Left renal cortex interstitium (tissue), 4 donors: ENCODE results near the gene WFIKKN1. TPM values are rescaled to one million over a fixed set of nuclear protein-coding genes. Genes with fewer than 3 reads are reported as not detected.

Source experiments
- DNase-seq, 4 donors: peaks; one replicate each; pipeline ENCODE4 v3.0.0-alpha.2; 2013; ENCODE audit warnings: low read depth in 4 of 4, low spot score in 2 of 4, missing footprints in 1 of 4
- polyA plus RNA-seq, 4 donors: library from polyadenylated mRNA; unstranded; fragments of 120-200 nt; gene quantifications; one replicate each; pipeline ENCODE4 v1.2.1, GENCODE V29; 2013; ENCODE audit not compliant: insufficient read length in 4 of 4

Gene WFIKKN1
- polyA plus RNA-seq, 4 donors, result 0.83 to 3.7 (median 2.3) TPM

DNA sequence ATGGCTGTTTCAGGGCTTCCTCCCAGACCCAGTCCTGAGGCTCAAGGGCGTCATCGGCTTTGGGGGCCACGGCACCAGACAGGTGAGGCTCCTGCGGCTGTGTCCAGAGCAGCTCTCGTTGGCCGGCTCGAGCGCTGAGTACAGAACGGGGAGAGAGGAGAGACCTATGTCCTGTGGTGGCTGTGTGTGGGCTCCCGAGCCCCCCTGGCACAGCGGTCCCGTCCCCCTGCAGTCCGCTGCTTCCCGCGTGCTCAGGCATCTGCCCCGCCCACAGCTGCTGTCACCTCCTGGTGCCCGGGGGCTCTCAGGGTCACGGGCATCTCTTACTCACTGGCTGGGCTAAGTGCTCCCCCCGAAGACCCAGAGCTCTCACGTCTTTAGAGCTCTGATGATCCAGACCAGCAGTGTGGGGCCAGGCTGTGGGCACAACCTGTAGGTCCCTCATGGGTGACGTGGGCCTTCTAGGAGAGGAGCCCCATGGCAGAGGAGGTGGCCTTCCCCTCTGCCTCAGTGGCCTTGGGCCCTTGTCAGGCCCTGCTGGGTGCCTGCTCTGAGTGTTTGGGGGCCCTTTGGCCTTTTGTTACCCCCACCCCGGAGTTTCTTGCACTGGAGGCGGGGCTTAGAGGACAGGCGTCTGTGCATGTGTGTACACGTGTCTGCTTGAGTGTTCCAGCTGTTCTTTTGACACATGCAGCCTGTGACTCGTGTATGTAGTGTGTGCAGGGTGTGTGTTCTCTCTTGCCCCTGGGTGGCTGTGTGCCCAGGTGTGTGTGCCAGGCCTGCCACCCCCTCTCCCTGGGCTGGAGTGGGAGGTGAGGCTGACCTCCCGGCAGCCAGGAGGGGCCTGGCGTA, 21.9 kb downstream of the WFIKKN1 start:
- DNase-seq, result no peak

- DNase-seq, result no peak
Measured at GRCh38 chr16:654034-654433, 23.2 kb downstream of the WFIKKN1 start.

DNA sequence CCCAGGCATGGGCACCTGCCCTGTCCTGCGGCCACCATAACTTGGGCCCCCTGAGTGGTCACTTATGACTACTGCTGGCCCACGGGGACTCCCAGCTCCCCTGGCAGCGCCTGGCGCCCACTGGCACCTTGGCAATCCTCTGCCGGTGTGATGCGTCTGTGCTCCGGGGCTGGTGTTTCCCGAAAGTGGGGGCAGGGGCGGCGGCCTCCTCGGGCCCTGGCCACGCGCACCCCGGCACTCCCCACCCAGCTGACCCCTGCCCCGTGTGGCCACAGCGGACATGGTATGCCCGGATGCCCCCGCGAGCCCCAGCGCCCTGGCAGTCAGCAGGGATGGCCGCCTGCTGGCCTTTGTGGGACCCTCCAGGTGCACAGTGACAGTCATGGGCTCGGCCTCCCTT, 26.7 kb downstream of the WFIKKN1 start:
- DNase-seq, result no peak

GRCh38 chr16:658679-659571, 28.1 kb downstream of the WFIKKN1 start:
- DNase-seq, result no peak

- DNase-seq, result no peak
Measured at GRCh38 chr16:659618-660017, 28.8 kb downstream of the WFIKKN1 start.

DNA sequence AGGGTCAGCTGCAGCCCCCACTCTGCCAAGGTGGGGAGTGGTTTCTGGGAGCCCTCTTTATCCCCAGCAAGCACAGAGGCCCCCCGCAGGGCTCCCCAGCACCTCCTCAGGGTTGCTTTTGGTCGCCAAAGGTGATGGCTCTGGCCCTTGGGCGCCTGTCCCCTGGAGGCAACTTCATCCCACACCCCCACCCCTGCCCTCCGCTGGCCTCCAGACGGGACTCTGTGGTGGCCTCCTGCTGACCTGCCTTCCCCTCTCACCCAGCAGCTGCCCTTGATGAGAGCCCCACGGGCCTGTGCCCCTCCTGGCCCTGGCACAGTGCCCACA, 29.3 kb downstream of the WFIKKN1 start:
- DNase-seq, result no peak

GRCh38 chr16:660459-661183, 29.8 kb downstream of the WFIKKN1 start:
- peak in 1 of 4 donors; percentile 34 for DNase-seq

- no peak for DNase-seq
Measured at GRCh38 chr16:661184-661821, 30.5 kb downstream of the WFIKKN1 start.

GRCh38 chr16:662095-662494, 31.3 kb downstream of the WFIKKN1 start:
- no peak for DNase-seq

- DNase-seq, result no peak
Measured at GRCh38 chr16:662597-662996, 31.8 kb downstream of the WFIKKN1 start.

DNA sequence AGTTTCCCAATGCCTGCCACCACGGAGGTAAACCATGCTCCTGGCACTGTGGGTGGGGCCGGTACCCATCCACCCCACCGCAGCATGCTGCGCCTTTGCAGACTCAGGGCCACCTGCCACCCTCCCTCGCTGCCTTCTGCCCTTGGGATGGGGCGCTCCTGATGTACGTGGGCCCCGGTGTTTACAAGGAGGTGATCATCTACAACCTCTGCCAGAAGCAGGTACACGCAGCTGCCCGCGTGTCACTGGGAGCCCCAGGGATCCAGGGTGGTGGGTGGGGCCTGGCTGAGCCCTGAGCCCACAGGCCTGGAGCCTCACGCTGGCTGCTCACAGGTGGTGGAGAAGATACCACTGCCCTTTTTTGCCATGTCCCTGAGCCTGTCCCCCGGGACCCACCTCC, 35.8 kb downstream of the WFIKKN1 start:
- DNase-seq, result no peak

GRCh38 chr16:667113-667779, 36.5 kb downstream of the WFIKKN1 start:
- no peak for DNase-seq

- peak in 3 of 4 donors; percentile 74 to 82 (median 78) for DNase-seq
Measured at GRCh38 chr16:667780-668518, 37.2 kb downstream of the WFIKKN1 start, which contains the start of gene RHOT2. Gene RHOT2 (plus strand): TSS chr16:668132. CDS start chr16:668200, 68 bp downstream.

DNA sequence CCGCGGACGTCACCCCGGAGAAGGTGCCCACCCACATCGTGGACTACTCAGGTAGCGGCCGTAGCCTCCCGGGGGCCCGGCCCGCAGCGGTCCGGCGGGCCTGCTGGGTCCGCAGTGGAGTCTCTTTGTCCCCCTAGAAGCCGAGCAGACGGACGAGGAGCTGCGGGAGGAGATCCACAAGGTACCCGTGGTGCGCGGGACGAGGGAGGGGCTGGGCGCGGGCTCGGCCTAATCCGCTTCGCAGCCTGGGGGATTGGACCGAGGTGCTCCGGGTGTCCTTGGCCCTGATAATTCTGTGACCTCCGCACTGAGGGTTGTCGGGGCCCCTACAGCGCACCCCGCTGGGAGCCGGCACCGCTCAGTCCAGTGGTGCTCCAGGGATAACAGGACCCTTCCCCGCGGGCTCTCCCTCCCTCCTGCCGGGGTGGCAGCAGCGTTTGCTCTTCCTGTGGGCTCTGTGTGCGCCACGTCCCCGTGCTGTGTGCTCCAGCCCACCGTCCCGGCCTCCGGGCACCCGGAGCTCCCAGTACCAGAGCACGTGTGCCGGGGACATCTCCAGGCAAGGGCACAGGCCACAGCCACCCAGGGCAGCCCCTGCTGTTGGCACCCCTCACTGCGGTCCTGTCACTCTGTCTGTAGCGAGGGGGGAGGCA, 37.9 kb downstream of the WFIKKN1 start:
- DNase-seq, result no peak

GRCh38 chr16:669666-670065, 38.9 kb downstream of the WFIKKN1 start:
- no peak for DNase-seq

DNA sequence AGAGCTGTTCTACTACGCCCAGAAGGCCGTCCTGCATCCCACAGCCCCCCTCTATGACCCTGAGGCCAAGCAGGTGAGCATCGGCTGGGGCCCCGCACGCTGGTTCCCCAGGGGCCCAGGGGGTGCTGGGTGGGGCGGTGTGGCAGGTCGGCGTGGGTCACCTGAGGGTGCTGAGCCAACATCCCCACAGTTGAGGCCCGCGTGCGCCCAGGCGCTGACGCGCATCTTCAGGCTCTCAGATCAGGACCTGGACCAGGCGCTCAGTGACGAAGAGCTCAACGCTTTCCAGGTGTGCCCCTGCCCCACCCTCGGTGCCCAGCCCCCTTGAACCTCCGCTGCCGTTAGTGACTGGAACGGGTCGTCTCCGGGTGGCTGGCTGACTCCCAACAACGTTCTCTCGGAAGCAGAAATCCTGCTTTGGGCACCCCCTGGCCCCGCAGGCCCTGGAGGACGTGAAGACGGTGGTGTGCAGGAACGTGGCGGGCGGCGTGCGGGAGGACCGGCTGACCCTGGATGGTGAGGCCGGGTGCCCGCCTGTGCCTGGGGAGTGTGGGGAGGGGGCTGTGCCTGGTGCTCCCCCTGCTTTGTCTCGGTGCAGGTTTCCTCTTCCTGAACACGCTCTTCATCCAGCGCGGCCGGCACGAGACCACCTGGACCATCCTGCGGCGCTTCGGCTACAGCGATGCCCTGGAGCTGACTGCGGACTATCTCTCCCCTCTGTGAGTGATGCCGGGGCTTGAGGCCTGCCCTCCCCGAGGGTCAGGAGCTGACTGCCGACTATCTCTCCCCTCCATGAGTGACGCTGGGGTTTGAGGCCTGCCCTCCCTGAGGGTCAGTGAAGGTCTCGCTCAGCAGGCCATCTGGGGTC, 39.9 kb downstream of the WFIKKN1 start:
- no peak for DNase-seq

- DNase-seq, result no peak
Measured at GRCh38 chr16:671353-672131, 40.8 kb downstream of the WFIKKN1 start.
